ENCODE measurements around the gene CIAO1.
"Not testable (repeated sequence)": the region's sequence is repeated elsewhere in the genome, so short reads cannot be mapped to it uniquely, and the experiment has no call there.

CIAO1 gene

DNA sequence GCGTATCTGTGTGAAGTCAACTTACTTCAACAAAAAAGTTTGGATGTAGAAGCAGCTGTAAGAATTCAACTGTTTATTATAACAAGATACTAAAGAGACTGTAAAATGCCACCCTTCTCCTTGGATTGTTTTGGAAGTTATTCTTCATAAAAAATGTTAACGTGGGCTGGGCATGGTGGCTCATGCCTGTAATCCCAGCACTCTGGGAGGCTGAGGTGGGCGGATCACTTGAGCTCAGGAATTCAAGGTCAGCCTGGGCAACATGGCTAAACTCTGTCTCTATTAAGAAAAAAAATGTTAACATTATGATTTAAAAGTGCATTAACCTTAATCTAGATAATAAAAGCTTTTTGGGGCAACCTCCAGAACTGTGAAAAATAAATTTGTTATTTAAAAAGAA lies 7.7 kb downstream of the CIAO1 start:
- DNase-seq (ENCODE audit: low read depth): no peak
- TF ChIP-seq, protein P1, sequence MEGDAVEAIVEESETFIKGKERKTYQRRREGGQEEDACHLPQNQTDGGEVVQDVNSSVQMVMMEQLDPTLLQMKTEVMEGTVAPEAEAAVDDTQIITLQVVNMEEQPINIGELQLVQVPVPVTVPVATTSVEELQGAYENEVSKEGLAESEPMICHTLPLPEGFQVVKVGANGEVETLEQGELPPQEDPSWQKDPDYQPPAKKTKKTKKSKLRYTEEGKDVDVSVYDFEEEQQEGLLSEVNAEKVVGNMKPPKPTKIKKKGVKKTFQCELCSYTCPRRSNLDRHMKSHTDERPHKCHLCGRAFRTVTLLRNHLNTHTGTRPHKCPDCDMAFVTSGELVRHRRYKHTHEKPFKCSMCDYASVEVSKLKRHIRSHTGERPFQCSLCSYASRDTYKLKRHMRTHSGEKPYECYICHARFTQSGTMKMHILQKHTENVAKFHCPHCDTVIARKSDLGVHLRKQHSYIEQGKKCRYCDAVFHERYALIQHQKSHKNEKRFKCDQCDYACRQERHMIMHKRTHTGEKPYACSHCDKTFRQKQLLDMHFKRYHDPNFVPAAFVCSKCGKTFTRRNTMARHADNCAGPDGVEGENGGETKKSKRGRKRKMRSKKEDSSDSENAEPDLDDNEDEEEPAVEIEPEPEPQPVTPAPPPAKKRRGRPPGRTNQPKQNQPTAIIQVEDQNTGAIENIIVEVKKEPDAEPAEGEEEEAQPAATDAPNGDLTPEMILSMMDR (conservative IDR thresholded peaks at IDR 0.05; ENCODE audit: control insufficient read depth, insufficient read depth, low read depth, low read length): no peak

DNA sequence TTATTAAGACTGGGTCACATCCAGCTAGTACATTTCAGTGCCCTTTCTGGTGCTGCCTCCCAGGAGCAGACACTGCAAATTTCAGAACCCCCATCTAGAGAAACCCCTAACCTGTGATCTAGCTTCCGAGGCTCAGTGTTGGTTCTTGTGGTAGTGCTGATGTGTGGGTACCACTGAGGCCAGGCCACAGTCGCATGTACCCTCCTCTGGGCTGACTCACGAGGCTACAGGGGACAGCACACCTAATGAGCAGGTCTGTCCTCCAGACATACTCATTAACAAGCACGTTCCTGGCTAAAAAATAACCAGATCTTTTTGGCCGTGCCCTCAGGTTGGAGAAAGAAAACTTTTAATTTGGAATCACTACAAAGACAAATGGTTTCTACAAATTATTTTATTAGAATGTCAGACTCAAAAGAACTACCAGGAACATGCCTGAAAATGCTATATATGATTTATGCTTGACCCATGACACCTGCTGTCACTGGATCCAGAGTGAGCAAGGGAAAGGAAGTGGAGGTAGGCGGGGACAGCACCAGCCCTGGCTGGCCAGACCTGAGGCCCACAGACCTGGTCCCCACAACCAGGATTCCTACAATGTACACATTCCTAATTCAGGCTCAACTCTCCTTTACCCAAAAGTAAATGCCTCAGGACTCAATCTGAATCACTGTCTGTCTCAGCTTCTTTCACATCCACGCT lies 8.5 kb downstream of the CIAO1 start:
- DNase-seq (ENCODE audit: low read depth): no peak
- H3K4me3 ChIP-seq (ENCODE audit: control insufficient read depth, low read depth, low read length): no peak overlapping the region
- TF ChIP-seq, protein P1 (conservative IDR thresholded peaks at IDR 0.05; ENCODE audit: control insufficient read depth, insufficient read depth, low read depth, low read length): no peak

More for the DNA sequence above, 7.7 kb downstream of the CIAO1 start:
- no peak overlapping the region for H3K4me3 ChIP-seq (ENCODE audit: control insufficient read depth, low read depth, low read length)

DNA sequence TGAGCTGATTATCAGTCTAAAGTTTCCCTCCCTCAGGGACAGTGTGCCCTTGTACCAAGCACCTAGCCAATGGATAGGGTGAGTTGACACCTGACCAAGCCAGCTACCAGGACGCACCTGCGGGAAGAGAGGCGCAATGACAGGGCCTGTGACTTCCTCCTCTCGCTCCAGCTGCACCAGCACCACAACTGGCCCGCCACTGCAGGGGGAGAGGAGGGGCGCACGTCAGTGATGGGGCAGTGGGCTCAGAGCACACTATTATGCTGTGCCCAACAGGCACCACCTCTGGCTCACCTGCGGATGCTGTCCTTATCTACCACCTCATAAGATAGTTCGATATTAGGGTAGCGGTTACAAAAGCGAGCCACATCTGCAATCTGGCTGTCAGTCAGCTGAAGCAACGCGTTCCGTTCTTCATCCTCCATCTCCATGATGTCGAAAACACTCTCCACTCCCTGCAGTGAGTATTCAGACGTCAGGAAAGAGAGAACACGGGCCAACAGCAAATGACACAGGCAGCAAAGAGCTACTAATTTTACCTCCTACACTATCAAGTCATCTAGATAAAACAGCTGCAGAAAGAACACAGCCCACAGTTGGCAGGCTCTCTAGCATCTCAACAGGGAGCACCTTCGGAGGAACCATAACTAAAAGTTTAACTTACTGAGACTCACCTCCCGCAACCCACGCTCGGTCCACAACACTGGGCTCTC lies 10.9 kb downstream of the CIAO1 start:
- no peak for DNase-seq (ENCODE audit: low read depth)
- TF ChIP-seq, protein P1 (conservative IDR thresholded peaks at IDR 0.05; ENCODE audit: control insufficient read depth, insufficient read depth, low read depth, low read length): no peak
- H3K4me3 ChIP-seq (ENCODE audit: control insufficient read depth, low read depth, low read length): no peak overlapping the region

DNA sequence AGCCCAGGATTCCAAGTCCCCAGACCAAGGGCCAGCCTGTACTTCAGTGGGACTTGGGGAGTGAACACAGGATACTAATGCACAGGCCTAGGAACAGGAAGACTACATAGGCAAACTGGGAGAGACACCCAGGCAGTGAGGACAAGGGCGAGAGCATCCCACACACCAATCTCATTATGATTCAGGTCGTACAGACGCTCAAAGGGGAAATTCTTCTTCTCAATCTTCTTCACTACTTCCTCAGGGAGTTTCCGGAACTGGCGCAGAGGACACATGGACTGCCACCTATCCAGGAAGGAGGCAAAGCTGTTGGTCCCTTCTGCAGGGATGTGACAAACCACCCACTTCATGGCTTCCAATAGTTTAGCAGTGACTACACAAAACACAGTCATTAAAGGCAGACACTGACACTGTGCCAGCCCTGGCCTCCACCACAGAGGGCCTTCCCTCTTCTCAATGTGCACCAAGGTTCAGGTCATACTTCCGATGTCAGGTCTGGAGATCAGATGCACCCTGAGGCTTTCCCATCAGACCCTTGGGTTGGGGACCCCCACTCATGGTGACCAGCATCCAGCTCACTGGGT lies 21.3 kb downstream of the CIAO1 start:
- DNase-seq (ENCODE audit: low read depth): no peak
- TF ChIP-seq, protein P1 (conservative IDR thresholded peaks at IDR 0.05; ENCODE audit: control insufficient read depth, insufficient read depth, low read depth, low read length): no peak
- no peak overlapping the region for H3K4me3 ChIP-seq (ENCODE audit: control insufficient read depth, low read depth, low read length)

DNA sequence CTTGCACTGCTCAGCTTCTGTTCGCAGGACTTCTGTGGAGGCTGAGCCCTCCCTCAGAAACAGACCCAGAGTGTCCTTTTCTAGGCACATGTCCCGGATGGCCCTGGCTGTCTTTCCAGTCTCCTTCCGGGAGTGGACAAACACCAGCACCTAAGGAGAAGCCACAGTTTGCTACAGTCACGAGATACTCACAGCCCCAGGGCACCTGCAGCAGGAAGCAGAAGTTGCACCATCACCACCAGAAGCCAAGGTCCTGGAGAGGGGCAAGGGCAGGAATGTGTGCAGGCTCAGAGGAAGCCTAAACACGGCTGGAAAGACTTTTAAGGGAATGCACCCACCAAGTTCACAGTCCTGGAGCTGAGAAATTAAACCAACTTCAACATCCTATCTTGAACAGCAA lies 25.7 kb downstream of the CIAO1 start:
- no peak for DNase-seq (ENCODE audit: low read depth)
- TF ChIP-seq, protein P1 (conservative IDR thresholded peaks at IDR 0.05; ENCODE audit: control insufficient read depth, insufficient read depth, low read depth, low read length): no peak
- H3K4me3 ChIP-seq (ENCODE audit: control insufficient read depth, low read depth, low read length): no peak overlapping the region

DNA sequence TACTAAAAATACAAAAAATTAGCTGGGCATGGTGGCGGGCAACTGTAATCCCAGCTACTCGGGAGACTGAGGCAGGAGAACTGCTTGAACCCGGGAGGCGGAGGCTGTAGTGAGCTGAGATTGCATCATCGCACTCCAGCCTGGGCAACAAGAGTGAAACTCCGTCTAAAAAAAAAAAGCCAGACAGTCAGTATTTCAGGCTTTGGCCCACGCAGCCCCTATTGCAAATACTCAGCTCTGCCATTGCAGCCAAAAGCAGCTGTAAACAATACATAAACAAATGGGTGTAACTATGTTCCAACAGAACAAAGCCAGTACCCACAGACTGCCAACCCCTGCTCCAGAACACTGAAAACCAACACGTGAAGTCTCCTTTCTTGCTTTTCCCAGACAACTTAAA lies 28.2 kb downstream of the CIAO1 start:
- not testable (repeated sequence) for DNase-seq (ENCODE audit: low read depth); H3K4me3 ChIP-seq (ENCODE audit: control insufficient read depth, low read depth, low read length)

DNA sequence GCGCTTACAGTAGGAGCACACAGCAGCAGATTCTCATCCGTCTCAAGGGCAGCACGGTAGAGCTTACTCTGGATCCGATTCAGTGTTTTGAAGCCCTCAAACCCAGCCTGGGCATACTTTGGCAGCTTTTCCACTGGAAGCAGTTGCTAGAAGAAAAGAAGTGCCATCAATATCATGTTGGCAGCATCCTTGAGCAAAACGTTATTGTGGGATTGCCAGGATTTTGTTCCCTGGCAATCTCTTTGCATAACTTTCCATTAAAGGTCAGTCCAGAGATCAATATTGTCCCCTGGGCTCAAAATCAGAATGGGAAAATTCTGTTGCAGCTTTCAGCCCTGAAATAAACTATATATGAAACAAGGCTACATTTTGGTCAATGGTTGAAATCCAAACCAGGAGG lies 30.9 kb downstream of the CIAO1 start:
- TF ChIP-seq, protein P1 (conservative IDR thresholded peaks at IDR 0.05; ENCODE audit: control insufficient read depth, insufficient read depth, low read depth, low read length): no peak
- no peak for DNase-seq (ENCODE audit: low read depth)
- H3K4me3 ChIP-seq (ENCODE audit: control insufficient read depth, low read depth, low read length): no peak overlapping the region

All from fibroblast of mammary gland (primary cell).